ENCODE results near the gene METRN.

DNA sequence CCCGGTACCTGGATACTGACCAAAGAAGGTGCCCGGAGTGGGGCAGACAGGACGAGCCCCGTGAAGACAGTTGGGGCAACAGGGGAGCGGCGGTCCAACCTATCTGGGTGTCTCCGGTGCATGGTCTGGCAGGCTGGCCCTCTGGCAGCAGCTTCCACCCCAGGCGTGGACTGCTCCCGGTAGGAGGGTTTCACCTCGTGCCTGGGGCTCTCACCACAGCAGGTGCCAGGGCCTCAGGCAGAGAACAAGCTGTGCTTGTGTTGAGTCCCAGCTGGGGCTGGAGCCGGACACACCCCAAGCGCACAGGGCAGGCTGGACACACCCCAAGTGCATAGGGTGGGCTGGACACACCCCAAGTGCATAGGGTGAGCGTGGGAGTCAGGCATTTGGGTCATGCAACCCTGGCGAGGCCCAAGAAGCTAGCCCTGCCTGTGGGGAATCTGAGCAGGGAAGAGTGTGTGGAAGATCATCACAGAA, 7.8 kb upstream of the METRN start:
- TF ChIP-seq, protein P1, sequence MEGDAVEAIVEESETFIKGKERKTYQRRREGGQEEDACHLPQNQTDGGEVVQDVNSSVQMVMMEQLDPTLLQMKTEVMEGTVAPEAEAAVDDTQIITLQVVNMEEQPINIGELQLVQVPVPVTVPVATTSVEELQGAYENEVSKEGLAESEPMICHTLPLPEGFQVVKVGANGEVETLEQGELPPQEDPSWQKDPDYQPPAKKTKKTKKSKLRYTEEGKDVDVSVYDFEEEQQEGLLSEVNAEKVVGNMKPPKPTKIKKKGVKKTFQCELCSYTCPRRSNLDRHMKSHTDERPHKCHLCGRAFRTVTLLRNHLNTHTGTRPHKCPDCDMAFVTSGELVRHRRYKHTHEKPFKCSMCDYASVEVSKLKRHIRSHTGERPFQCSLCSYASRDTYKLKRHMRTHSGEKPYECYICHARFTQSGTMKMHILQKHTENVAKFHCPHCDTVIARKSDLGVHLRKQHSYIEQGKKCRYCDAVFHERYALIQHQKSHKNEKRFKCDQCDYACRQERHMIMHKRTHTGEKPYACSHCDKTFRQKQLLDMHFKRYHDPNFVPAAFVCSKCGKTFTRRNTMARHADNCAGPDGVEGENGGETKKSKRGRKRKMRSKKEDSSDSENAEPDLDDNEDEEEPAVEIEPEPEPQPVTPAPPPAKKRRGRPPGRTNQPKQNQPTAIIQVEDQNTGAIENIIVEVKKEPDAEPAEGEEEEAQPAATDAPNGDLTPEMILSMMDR (IDR thresholded peaks at IDR 0.05 in 4 of 5, conservative IDR thresholded peaks at IDR 0.05 in 1 of 5), result no peak
- no peak for TF ChIP-seq POLR2A (IDR thresholded peaks at IDR 0.05)
